NCI-H2227 treated with DMSO at 0.1 percent for 48 hours (cell line): Measurements from ENCODE around the gene EBPL.

ENCODE experiments used
- DNase-seq: peaks from one replicate; lab custom pipeline; 2025; lab: John Stamatoyannopoulos, UW

Gene EBPL

DNA sequence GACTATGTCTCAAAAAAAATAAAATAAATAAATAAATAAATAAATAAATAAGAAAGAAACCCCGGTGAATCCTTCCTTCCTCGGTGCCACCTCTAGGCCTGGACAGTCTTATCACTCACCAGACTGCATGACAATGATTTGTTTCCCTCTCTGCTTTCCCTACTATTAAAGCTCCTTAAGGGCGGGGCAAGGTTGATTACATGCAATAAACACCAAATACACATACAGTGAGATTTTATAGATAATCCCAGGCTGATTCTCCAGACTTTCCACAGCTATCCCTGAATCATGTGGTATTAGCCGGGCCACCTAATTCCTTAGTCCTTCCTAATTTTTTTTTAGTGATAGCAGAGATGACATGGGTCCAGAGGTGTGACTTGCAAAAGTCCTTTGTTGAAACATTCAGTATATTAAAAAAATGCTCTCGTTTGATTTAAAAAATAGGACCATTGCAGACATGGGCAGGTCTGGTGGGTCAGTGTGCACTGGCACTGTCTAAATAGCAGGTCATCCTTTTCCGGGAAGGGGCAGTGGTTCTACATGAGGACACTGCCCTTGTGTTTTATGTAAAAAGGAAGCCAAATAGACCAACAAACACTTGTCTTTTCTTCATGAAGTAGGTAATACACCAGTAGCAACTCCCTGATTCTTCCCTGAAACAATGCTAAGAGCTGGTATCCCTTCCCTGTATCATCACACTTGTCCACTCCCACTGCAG, 14.5 kb downstream of the EBPL start:
- no peak for DNase-seq

- DNase-seq: no peak
These were observed 20.5 kb downstream of the EBPL start for GRCh38 chr13:49670828-49671227.

- DNase-seq: peak; percentile 36
These were observed 21.5 kb downstream of the EBPL start for GRCh38 chr13:49669735-49670309.

GRCh38 chr13:49667773-49668172, 23.5 kb downstream of the EBPL start:
- DNase-seq: no peak

- no peak for DNase-seq
These were observed 26.7 kb downstream of the EBPL start for GRCh38 chr13:49664606-49665005.

DNA sequence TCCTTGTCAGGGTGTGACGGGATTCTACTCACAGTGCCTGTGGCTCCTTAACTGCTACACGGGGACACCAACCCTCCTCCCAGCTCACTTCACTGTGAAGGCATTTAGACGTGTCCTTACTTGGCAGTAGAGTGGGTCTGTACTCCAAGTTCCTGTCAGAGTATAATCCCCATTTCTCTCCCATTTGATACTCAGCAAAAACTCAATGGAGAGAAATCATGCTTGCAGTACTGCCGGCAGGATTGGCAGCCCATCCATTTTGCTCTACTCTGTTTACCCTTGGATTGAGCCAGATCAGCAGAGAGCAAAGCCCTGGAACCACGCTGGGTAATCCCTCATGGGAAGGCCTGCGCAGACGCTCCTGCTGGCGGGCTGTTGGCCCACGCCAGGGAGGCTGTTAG, 34.0 kb downstream of the EBPL start:
- no peak for DNase-seq

DNA sequence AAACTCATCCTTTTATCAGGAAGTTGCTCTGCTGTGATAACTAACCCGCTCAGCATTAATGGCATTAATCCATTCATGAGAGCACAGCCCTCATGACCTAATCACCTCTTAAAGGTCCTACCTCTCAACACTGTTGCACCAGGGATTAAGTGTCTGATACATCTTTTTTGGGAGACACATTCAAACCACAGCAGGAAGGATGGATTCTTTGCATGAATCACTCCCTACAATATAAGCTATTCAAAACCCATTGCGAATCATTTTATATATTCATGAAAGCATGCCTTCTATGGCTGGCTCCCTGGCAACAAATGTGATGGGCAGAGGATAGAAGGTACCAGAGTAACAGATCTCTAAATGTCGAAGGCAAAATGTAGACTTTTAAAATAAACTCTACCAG, 35.4 kb downstream of the EBPL start:
- no peak for DNase-seq

- no peak for DNase-seq
These were observed 37.3 kb downstream of the EBPL start for GRCh38 chr13:49654011-49654410.

GRCh38 chr13:49653478-49653877, 37.8 kb downstream of the EBPL start:
- no peak for DNase-seq

DNA sequence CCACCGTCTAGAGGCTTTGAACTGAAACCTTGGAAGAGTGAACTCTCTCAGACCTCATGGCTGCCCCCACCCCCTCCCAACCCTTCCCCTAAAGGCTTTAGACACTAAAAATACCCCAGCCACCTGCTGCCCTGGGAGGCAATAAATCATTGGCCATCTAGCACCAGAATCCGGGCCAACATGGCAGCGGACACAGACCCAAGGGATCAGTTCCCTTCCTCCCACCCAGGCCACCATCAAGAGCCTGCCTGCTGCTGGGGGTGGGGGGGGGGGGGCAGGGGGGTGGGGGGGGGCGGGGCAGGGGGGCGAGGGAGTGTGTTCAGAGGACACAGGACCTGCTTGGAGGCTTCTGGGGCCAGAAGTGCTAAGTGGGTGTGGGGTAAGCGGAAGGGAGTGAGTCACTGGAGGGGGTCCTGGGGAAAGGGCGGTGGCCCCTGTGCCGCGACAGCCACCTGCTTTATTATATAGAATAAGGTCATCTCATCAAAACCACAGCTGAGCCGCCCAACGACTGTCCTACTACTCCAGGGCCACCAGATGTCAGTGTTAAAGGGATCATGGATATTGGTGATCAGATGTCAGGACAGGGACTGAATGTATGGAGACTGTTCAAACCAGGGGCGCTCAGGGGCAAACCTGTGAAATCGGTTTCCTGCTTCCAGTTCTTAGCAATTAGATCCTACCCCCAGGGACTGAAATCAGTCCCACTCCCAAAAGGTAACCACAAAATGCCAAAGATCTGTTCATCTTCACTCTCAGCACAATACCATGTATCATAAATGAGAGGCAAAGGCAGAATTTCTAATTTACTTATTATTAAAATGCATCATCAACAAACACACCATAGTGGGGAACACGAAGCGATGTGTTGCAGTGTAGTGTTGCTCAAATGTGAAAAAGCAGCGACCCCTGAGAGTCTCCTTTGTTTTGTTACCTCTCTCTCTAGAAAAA, 38.7 kb downstream of the EBPL start:
- peak; percentile 30 for DNase-seq

- no peak for DNase-seq
These were observed 39.5 kb downstream of the EBPL start for GRCh38 chr13:49651570-49652354.

DNA sequence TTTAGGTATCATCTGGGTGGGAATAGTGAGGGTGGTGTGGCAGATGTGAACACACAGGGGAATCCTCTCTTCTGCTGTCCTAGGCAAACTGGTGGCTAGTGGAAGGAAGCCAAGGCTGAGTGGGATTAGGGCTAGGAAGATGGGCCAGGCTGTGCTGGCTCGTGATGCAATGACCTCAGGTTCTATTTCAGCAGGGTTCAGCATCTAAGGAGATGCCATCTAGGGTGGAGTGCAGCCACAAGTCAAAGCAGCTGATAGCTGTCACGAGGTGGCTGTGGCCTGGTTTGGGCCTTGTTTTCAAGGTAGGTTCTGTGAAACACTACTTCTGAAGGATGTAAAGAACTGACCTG, 41.3 kb downstream of the EBPL start:
- DNase-seq: no peak

DNA sequence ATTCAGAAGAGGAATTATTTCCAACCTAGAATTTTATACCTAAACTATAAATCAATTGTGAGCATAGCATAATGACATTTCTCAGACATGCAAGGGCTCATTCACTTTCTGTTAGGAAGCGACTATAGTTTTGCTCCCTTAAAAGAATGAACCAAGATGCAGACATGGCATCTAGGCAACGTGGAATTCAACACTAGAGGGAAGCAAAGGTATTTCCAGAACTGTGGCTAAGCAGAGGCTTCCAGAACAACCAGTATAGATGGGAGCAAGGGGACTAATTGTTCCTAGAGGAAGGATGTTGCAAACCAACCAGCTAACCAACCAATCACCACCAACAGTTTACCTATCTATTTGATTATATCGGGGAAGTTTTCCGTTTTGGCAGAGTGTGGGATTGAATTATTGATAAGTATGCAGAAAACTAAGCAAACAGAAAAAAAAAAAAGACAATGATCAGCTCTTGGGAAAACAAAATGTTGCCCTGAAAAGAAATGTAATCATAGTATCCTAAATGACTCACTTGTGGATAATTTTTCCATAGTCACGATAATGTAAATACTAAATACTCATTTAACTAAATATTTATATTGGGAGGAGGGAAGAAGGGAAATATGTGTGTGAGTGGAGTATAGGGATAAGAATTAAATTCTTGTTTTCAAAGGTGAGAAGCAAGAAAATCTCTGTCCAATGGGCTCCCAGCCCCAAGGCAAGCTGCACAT, 41.9 kb downstream of the EBPL start:
- DNase-seq: no peak

GRCh38 chr13:49646688-49647087, 44.6 kb downstream of the EBPL start:
- no peak for DNase-seq

DNA sequence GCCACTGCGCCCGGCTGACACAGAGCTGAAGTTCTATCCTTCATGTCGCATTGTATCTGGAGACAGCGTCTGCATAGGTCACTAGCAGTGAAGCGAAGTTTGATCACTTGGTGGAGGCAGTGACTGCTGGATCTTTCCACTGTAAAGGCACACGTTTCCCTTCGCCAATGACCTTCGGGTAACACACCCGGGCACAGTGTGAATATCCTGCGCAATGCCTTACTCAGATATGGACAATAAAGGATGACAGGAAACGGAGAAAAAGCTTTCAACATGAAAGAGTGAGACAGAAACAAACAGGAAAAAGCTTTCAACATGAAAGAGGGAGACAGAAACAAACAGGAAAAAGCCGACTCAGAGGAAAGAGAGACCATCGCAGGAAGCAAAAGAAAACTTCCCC, 45.8 kb downstream of the EBPL start:
- DNase-seq: no peak

DNA sequence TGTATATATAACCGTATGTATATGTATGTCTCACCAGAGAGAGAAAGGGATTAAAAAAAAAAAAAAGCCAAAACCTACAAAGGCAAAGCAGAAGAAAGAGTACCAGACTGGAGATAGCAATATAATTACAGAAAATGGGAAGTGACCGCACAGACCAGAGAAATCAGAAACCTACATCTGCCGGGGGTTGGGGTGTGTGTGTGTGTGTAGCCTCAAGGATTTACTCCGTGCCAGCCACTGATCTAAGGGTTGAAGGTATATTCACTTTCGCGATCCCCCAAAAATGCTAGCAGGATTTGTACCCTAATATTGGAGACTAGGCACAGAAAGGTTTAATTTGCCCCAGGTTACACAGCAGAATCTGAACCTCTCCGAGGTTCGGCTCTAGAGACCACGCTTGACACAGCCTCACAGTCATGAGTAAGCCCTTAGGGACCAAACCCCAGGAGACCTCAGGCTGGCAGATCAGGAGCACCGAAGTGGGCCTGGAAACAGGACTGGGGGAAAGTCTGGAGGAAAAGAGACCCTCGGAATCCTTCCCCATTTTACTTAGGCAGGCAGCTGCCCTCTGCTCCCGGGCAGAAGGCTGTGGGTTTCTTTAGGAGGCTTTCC, 48.1 kb downstream of the EBPL start:
- DNase-seq: no peak

- DNase-seq: no peak
These were observed 49.4 kb downstream of the EBPL start for GRCh38 chr13:49641801-49642291.

- DNase-seq: no peak
These were observed 52.6 kb downstream of the EBPL start for GRCh38 chr13:49638744-49639072.

DNA sequence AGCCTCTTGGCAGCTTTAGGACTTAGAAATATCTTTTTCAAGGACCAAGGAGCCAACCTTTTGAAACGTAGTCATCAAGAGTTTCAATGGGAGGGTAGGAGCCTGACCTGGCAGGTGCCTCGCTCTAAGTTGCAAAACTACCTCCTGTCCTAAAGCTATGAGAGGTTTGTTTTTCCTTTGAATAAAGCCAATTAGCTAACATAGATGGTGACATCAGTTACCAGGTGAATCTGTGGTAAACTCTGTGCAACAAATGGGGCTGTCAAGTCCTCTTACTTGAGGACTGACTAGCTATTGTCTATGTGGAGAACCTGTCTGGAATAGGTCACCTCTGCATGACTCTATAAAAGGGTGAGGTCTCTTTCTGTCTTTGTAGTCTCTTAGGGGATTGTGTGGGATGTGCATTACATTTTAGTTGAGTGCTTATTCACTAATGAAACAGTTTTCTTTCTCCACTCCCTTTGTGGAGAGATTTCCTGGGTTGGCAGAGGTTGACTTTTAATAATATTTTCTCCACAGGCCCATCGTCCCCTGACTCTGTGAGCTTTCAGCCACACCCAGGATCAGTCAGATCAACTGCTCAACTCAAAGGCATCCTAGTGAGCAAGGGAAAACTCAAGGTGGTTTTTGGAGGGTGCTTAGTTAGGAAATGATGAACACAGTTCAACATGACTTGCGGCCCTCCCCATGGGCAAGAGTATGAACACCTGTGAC, 53.1 kb downstream of the EBPL start:
- no peak for DNase-seq

DNA sequence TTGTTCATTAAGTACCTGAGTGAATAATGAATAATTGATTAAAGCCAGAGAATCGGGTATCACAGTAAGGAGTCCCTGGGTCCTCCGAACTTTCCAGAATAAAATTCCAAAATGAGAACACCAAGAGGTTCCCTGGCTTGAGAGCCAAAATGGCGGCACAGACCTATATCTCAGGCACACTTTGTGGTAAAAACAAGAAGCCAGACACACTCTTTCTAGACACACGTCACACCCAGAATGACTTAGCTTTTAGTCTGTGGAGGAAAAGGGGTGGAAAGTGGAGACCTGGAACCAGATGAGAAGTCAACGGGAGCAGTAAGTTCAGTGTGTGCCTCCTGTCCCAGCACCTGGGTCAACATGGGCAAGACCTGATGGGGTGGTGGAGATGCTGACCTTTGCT, 54.6 kb downstream of the EBPL start:
- DNase-seq: no peak
